Activated T-helper 2 cell treated with anti-CD3 and anti-CD28 coated beads, Interferon-gamma antibody, Interleukin-2, Interleukin-4, amounts not matched to agents 10 μg/mL and 5 μg/mL and 100 μg/mL, durations not matched to agents 14 hours and 24 hours and 36 hours (primary cell): ENCODE measurements around the gene HBQ1. TPM values are rescaled to one million over a fixed set of nuclear protein-coding genes. Genes with fewer than 3 reads are reported as not detected.
"Not testable (repeated sequence)": the region's sequence is repeated elsewhere in the genome, so short reads cannot be mapped to it uniquely, and the experiment has no call there.

Experiments
- DNase-seq: peaks from one replicate; pipeline ENCODE4 v3.0.0; 2021; ENCODE audit warnings: low spot score
- H3K27ac Mint-ChIP-seq: one replicate; pipeline ENCODE4 v1.8.0; 2021; ENCODE audit warnings: mixed read lengths
- H3K27me3 Mint-ChIP-seq: one replicate; pipeline ENCODE4 v1.8.0; 2021; ENCODE audit warnings: low read depth, mixed read lengths
- H3K36me3 Mint-ChIP-seq: one replicate; pipeline ENCODE4 v1.8.0; 2021; ENCODE audit warnings: low read depth, mixed read lengths
- H3K4me1 Mint-ChIP-seq: one replicate; pipeline ENCODE4 v1.8.0; 2021; ENCODE audit warnings: low read depth, mixed read lengths
- H3K4me3 Mint-ChIP-seq: one replicate; pipeline ENCODE4 v1.8.0; 2021; ENCODE audit warnings: low read depth, mild to moderate bottlenecking, moderate library complexity, mixed read lengths
- H3K9me3 Mint-ChIP-seq: one replicate; pipeline ENCODE4 v1.8.0; 2021; ENCODE audit warnings: mixed read lengths
- intact Hi-C: fragments of 100-400 bp; cut with micrococcal nuclease; formaldehyde crosslinking; loops from one replicate; pipeline ENCODE4 v1.15.1; 2023
- total RNA-seq: library from RNA; stranded (reverse); gene quantifications from 2 replicates; pipeline ENCODE4 v1.2.3, GENCODE V29; 2022

The HBQ1 gene
- total RNA-seq, 1 donor from 2014 or later, result 0.62 TPM

DNA sequence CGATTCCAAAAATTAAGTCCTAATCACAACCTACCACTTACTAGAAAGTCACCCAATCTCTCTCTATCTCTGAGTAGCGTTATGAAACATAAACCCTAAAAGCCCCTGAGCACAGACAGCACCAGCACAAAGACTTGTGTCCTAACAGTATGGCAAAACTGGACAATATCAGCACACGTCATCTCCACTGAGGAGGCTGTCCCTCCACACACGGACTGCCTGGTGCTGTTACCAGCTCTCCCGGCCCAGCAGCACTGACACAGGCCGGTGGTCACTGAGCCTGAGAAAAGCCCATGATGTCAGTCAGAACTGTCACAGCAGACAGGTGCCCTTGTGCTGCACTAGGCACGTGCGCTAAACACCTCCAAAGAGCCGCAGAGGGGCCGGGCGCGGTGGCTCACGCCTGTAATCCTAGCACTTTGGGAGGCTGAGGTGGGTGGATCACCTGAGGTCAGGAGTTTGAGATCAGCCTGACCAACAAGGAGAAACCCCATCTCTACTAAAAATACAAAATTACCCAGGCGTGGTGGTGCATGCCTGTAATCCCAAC, 31.4 kb downstream of the HBQ1 start:
- H3K9me3 Mint-ChIP-seq, intact Hi-C loops: not testable (repeated sequence)

DNA sequence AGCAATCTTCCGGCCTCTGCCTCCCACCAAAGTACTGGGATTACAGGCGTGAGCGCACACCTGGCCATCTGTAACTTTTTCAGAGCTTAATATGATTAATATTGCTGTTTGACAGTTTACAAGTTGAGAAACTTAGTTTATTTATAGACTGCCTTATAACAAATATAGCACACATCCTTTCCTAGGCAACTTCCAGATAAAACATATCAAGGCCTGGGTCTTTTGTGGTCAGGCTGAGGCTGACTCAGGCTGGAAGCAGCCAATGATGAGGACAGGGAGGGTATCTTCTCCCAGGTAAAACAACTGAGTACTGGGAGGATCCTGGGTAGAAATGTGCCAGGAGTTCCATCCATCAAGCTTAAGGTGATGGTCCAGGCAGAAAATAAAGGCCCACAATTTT, 32.7 kb downstream of the HBQ1 start:
- Mint-ChIP-seq H3K4me3 (no peak overlapping the region), H3K9me3 (no peaks in the 10 kb centered on the region), H3K36me3 (peaks cover 39% of the 10 kb centered on the region), H3K27ac (no peak overlapping the region), H3K4me1 (no peaks in the 10 kb centered on the region), H3K27me3 (no peaks in the 10 kb centered on the region)
- intact Hi-C loops, result no loop called here
- DNase-seq, result no peak

More for the DNA sequence above, 31.4 kb downstream of the HBQ1 start:
- not testable (repeated sequence) for H3K27ac Mint-ChIP-seq, H3K4me3 Mint-ChIP-seq, DNase-seq, H3K4me1 Mint-ChIP-seq, H3K27me3 Mint-ChIP-seq
- peaks cover 45% of the 10 kb centered on the region for H3K36me3 Mint-ChIP-seq

GRCh38 chr16:220021-220420, 39.8 kb downstream of the HBQ1 start:
- H3K27me3 Mint-ChIP-seq, result no peaks in the 10 kb centered on the region
- no peak overlapping the region for H3K4me3 Mint-ChIP-seq
- intact Hi-C loops, result no loop called here
- no peak for DNase-seq
- no peaks in the 10 kb centered on the region for H3K9me3 Mint-ChIP-seq
- H3K4me1 Mint-ChIP-seq, result peaks cover 6% of the 10 kb centered on the region
- H3K27ac Mint-ChIP-seq, result no peak overlapping the region
- H3K36me3 Mint-ChIP-seq, result peaks cover 51% of the 10 kb centered on the region

DNA sequence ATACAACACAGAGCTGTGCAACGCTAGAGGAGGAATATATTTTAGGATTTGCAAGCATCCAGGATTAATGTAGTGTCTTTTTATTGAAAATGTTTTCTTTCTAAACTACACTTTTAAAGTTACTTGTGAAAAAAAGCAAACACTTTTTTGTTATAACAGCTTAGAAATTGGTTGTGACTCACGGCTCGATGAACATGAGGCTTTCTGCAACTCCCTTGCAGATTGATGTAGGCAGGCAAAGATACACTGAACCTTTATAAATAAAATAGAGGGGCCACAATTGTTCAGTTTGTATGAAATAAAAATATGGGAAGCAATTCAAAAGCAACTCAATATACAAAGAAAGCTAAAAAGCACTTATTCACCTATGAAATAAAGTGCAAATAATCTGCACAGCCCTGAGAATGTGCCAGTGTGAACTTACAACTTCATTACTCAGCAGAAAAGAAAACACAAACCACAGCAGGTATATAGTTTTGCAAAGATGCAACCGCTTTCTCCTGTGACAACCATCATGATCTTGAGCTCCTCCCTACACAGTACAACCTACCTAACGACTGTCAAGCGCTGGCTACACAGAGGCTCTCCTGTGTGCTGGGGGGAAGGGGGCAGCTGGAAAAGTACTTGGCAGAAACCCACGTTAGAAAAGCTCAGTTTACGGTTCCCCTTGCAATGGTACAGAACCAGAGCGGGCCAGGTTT, 48.0 kb downstream of the HBQ1 start:
- no peaks in the 10 kb centered on the region for H3K27me3 Mint-ChIP-seq
- H3K9me3 Mint-ChIP-seq, result no peaks in the 10 kb centered on the region
- intact Hi-C loops, result no loop called here
- no peak for DNase-seq
- peak overlapping the region; percentile 87 for H3K4me3 Mint-ChIP-seq
- peak overlapping the region; percentile 70 for H3K27ac Mint-ChIP-seq
- H3K4me1 Mint-ChIP-seq, result peaks cover 24% of the 10 kb centered on the region
- peaks cover 43% of the 10 kb centered on the region for H3K36me3 Mint-ChIP-seq

GRCh38 chr16:228852-229730, 48.8 kb downstream of the HBQ1 start, which contains the start of gene LUC7L:
Gene LUC7L (minus strand): TSS chr16:229449. CDS start chr16:229339, 110 bp downstream.
- H3K36me3 Mint-ChIP-seq, result peaks cover 39% of the 10 kb centered on the region
- peaks cover 24% of the 10 kb centered on the region for H3K4me1 Mint-ChIP-seq
- H3K9me3 Mint-ChIP-seq, result no peaks in the 10 kb centered on the region
- DNase-seq, result peak; percentile 82
- H3K27ac Mint-ChIP-seq, result peak within 1 kb of the TSS; percentile 85
- H3K4me3 Mint-ChIP-seq, result peak within 1 kb of the TSS; percentile 87
- intact Hi-C loops, result no loop called here
- no peaks in the 10 kb centered on the region for H3K27me3 Mint-ChIP-seq

DNA sequence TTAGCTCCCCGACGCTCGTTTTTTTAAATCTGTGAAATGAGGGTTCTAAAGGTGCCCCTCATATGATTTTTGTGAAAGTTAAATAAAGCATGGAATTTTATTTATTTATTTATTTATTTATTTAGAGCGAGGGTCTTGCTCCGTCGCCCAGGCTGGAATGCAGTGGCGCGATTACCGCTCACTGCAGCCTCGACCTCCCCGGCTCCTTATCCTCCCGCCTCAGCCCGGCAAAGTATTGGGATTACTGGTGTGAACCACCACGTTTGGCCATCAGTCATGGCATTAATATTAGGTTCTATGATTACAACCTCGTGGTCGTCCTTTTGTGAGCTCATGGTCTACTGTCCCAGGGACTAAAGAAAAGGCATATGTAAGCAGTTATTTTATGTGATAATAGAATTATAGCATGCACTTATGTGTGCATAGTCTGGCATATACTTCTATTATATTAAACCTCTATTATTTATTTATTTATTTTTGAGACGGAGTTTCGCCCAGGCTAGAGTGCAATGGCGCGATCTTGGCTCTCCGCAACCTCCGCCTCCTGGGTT, 49.5 kb downstream of the HBQ1 start:
- H3K27me3 Mint-ChIP-seq, result no peaks in the 10 kb centered on the region
- peak overlapping the region; percentile 62 for H3K27ac Mint-ChIP-seq
- peaks cover 24% of the 10 kb centered on the region for H3K4me1 Mint-ChIP-seq
- H3K9me3 Mint-ChIP-seq, result no peaks in the 10 kb centered on the region
- H3K36me3 Mint-ChIP-seq, result peaks cover 37% of the 10 kb centered on the region
- intact Hi-C loops, result no loop called here
- peak overlapping the region; percentile 74 for H3K4me3 Mint-ChIP-seq
- DNase-seq, result no peak

- intact Hi-C loops, H3K27me3 Mint-ChIP-seq, H3K9me3 Mint-ChIP-seq, DNase-seq, H3K27ac Mint-ChIP-seq: not testable (repeated sequence)
- Mint-ChIP-seq H3K36me3 (peaks cover 33% of the 10 kb centered on the region), H3K4me3 (peak overlapping the region; percentile 21), H3K4me1 (peaks cover 26% of the 10 kb centered on the region)
Measured at GRCh38 chr16:230351-230750, 50.1 kb downstream of the HBQ1 start.

Other genes with a start within 250 kb of the HBQ1 start
- 64.8 and 67.3 TPM in 2 replicates for gene POLR3K, start 126.9 kb upstream of the HBQ1 start, total RNA-seq
- gene SNRNP25, start 126.6 kb upstream of the HBQ1 start, total RNA-seq, result 77.5 and 83.1 TPM in 2 replicates
- gene RHBDF1, start 107.8 kb upstream of the HBQ1 start, total RNA-seq, result 1.2 and 1.6 TPM in 2 replicates
- 77.7 and 78.6 TPM in 2 replicates for gene MPG, start 102.2 kb upstream of the HBQ1 start, total RNA-seq
- 53.0 and 57.1 TPM in 2 replicates for gene NPRL3, start 41.8 kb upstream of the HBQ1 start, total RNA-seq
- gene HBZ, start 27.8 kb upstream of the HBQ1 start, total RNA-seq, result not detected in 2 replicates
- not detected in 2 replicates for gene HBM, start 14.5 kb upstream of the HBQ1 start, total RNA-seq
- 0.32 TPM in 1 of 2 replicates, not detected in the other for gene HBA2, start 7.6 kb upstream of the HBQ1 start, total RNA-seq
- 0.55 TPM in 1 of 2 replicates, not detected in the other for gene HBA1, start 3.8 kb upstream of the HBQ1 start, total RNA-seq
- 91.0 and 93.5 TPM in 2 replicates for gene LUC7L, start 49.0 kb downstream of the HBQ1 start, total RNA-seq
- gene FAM234A, start 54.4 kb downstream of the HBQ1 start, total RNA-seq, result 30.3 TPM in 2 replicates
- 0.30 and 0.46 TPM in 2 replicates for gene RGS11, start 95.5 kb downstream of the HBQ1 start, total RNA-seq
- 0.82 TPM in 1 of 2 replicates, not detected in the other for gene ARHGDIG, start 100.1 kb downstream of the HBQ1 start, total RNA-seq
- gene PDIA2, start 102.7 kb downstream of the HBQ1 start, total RNA-seq, result not detected in 2 replicates
- gene AXIN1, start 172.3 kb downstream of the HBQ1 start, total RNA-seq, result 28.1 and 29.1 TPM in 2 replicates
- 92.5 and 92.9 TPM in 2 replicates for gene MRPL28, start 190.1 kb downstream of the HBQ1 start, total RNA-seq
- 34.3 and 36.7 TPM in 2 replicates for gene PGAP6, start 201.5 kb downstream of the HBQ1 start, total RNA-seq
- gene NME4, start 216.7 kb downstream of the HBQ1 start, total RNA-seq, result 78.4 and 84.2 TPM in 2 replicates
- 18.9 and 20.9 TPM in 2 replicates for gene DECR2, start 221.4 kb downstream of the HBQ1 start, total RNA-seq
- gene RAB11FIP3, start 245.2 kb downstream of the HBQ1 start, total RNA-seq, result 45.7 and 47.2 TPM in 2 replicates